GM12865 (cell line): ENCODE results near the gene GAS2L2.

Source experiments
- DNase-seq: peaks from one replicate; pipeline ENCODE4 v3.0.0; 2010; ENCODE audit warnings: low read depth
- H3K4me3 ChIP-seq: 2 replicates; pipeline ENCODE4 v1.5.1; 2011; ENCODE audit warnings: mild to moderate bottlenecking, low read depth, low read length, control low read depth
- CTCF ChIP-seq: IDR thresholded peaks from 2 replicates; pipeline ENCODE4 v1.5.1; 2011; ENCODE audit warnings: low read length, control low read depth, low read depth, inconsistent platforms; ENCODE audit not compliant: insufficient read depth; ENCODE audit errors: missing control alignments

GAS2L2 gene

GRCh38 chr17:35723735-35724134 lies 29.3 kb downstream of the GAS2L2 start:
- no peak for DNase-seq
- TF ChIP-seq CTCF, result no peak

GRCh38 chr17:35717475-35717874 lies 35.6 kb downstream of the GAS2L2 start:
- no peak for DNase-seq
- no peak overlapping the region for H3K4me3 ChIP-seq
- no peak for TF ChIP-seq CTCF

More at GRCh38 chr17:35723735-35724134, 29.3 kb downstream of the GAS2L2 start:
- no peak overlapping the region for H3K4me3 ChIP-seq

- H3K4me3 ChIP-seq, result no peak overlapping the region
- no peak for DNase-seq
- no peak for TF ChIP-seq CTCF
Observed at GRCh38 chr17:35716897-35717465, 36.1 kb downstream of the GAS2L2 start.

- no peak for TF ChIP-seq CTCF
- no peak for DNase-seq
- no peak overlapping the region for H3K4me3 ChIP-seq
Observed at GRCh38 chr17:35716173-35716572, 36.9 kb downstream of the GAS2L2 start.

GRCh38 chr17:35715416-35715815 lies 37.6 kb downstream of the GAS2L2 start:
- H3K4me3 ChIP-seq, result no peak overlapping the region
- TF ChIP-seq CTCF, result no peak
- no peak for DNase-seq

GRCh38 chr17:35714988-35715387 lies 38.1 kb downstream of the GAS2L2 start:
- DNase-seq, result no peak
- no peak overlapping the region for H3K4me3 ChIP-seq
- TF ChIP-seq CTCF, result no peak

GRCh38 chr17:35713069-35713728 lies 39.8 kb downstream of the GAS2L2 start:
- no peak for DNase-seq
- no peak for TF ChIP-seq CTCF
- no peak overlapping the region for H3K4me3 ChIP-seq
